MM.1S (cell line): ENCODE data around the gene S100A6.
A peak's percentile ranks its signal among the peaks of the same experiment; 100 is the strongest.

Experiments
- DNase-seq: peaks from one replicate; pipeline ENCODE4 v3.0.0-alpha.2; 2015
- H2AFZ ChIP-seq: fragments of 300-600 bp; sonication (generic); 2 replicates; pipeline ENCODE4 v1.6.0; 2016; ENCODE audit warnings: antibody characterized with exemption, low read length
- H3F3A ChIP-seq: fragments of 300-600 bp; sonication (generic); 2 replicates; pipeline ENCODE4 v1.6.1; 2016; ENCODE audit warnings: mild to moderate bottlenecking, antibody characterized with exemption, low read length, moderate library complexity, mixed read lengths; ENCODE audit not compliant: insufficient read depth
- H3K27ac ChIP-seq: fragments of 300-600 bp; sonication (generic); 2 replicates; pipeline ENCODE4 v1.5.1; 2016; ENCODE audit warnings: mild to moderate bottlenecking, low read length
- H3K27me3 ChIP-seq: fragments of 300-600 bp; sonication (generic); replicated peaks from 2 replicates; pipeline ENCODE4 v1.6.0; 2016; ENCODE audit warnings: low read length; ENCODE audit not compliant: insufficient read depth
- H3K36me3 ChIP-seq: fragments of 300-600 bp; sonication (generic); replicated peaks from 2 replicates; pipeline ENCODE4 v1.6.1; 2016; ENCODE audit warnings: mild to moderate bottlenecking, low read length, mixed read lengths; ENCODE audit not compliant: insufficient read depth
- H3K4me1 ChIP-seq: fragments of 300-600 bp; sonication (generic); 2 replicates; pipeline ENCODE4 v1.6.1; 2016; ENCODE audit warnings: low read length, mixed read lengths
- H3K4me2 ChIP-seq: fragments of 300-600 bp; sonication (generic); 2 replicates; pipeline ENCODE4 v1.6.0; 2016; ENCODE audit warnings: low read depth, low read length
- H3K4me3 ChIP-seq: fragments of 300-600 bp; sonication (generic); 2 replicates; pipeline ENCODE4 v1.5.1; 2016; ENCODE audit warnings: low read length, mixed read lengths
- H3K79me2 ChIP-seq: fragments of 300-600 bp; sonication (generic); 2 replicates; pipeline ENCODE4 v1.6.1; 2016; ENCODE audit warnings: mixed run types, low read length, mixed read lengths
- H3K9ac ChIP-seq: fragments of 300-600 bp; sonication (generic); 2 replicates; pipeline ENCODE4 v1.6.1; 2016; ENCODE audit warnings: low read length, mixed read lengths
- H3K9me2 ChIP-seq: fragments of 300-600 bp; sonication (generic); replicated peaks from 2 replicates; pipeline ENCODE4 v1.6.1; 2016; ENCODE audit warnings: mild to moderate bottlenecking, low read length, mixed read lengths; ENCODE audit not compliant: insufficient read depth
- H3K9me3 ChIP-seq: fragments of 300-600 bp; sonication (generic); replicated peaks from 2 replicates; pipeline ENCODE4 v1.6.1; 2016; ENCODE audit warnings: mild to moderate bottlenecking, low read length, mixed read lengths; ENCODE audit not compliant: insufficient read depth
- H4K20me1 ChIP-seq: fragments of 300-600 bp; sonication (generic); 2 replicates; pipeline ENCODE4 v1.6.1; 2016; ENCODE audit warnings: mild to moderate bottlenecking, low read length, moderate library complexity, mixed read lengths; ENCODE audit not compliant: insufficient read depth
- CTCF ChIP-seq: fragments of 300-600 bp; sonication (generic); IDR thresholded peaks from 2 replicates; pipeline ENCODE4 v1.5.1; 2016; ENCODE audit warnings: antibody characterized with exemption, low read length, mixed read lengths
- EZH2 ChIP-seq: fragments of 300-600 bp; sonication (generic); optimal IDR thresholded peaks from 2 replicates; pipeline ENCODE3; 2017; ENCODE audit warnings: low read depth, mild to moderate bottlenecking, antibody characterized with exemption, low read length, mixed read lengths
- EZH2phosphoT487 ChIP-seq: fragments of 300-600 bp; sonication (generic); IDR thresholded peaks from 2 replicates; pipeline ENCODE4 v1.6.1; 2018; ENCODE audit warnings: antibody characterized with exemption, low read length

The S100A6 gene

GRCh38 chr1:153540394-153541361 is 4.9 kb upstream of the S100A6 start, which contains the start of gene S100A5:
Gene S100A5, minus strand, starts transcription at chr1:153540934. Its CDS starts 743 bp downstream, at chr1:153540191.
- no peak within 1 kb of the TSS for H3K4me3 ChIP-seq
- H3K79me2 ChIP-seq, result no peaks in the 10 kb centered on the region
- TF ChIP-seq EZH2, result no peak
- no peak for TF ChIP-seq EZH2phosphoT487
- TF ChIP-seq CTCF, result no peak
- H3K9me3 ChIP-seq, result no peaks in the 10 kb centered on the region
- peaks cover 15% of the 10 kb centered on the region; the same call in 1 of the 2 replicates for H3K4me1 ChIP-seq
- H3K4me2 ChIP-seq, result no peak within 1 kb of the TSS
- no peaks in the 10 kb centered on the region for H3K36me3 ChIP-seq
- H4K20me1 ChIP-seq, result no peaks in the 10 kb centered on the region
- H3K9ac ChIP-seq, result no peak within 1 kb of the TSS
- no peak within 1 kb of the TSS for H2AFZ ChIP-seq
- H3K27me3 ChIP-seq, result no peaks in the 10 kb centered on the region
- no peaks in the 10 kb centered on the region for H3K9me2 ChIP-seq
- H3K27ac ChIP-seq, result no peak within 1 kb of the TSS
- no peaks in the 10 kb centered on the region for H3F3A ChIP-seq
- DNase-seq, result no peak

GRCh38 chr1:153539395-153540093 is 3.8 kb upstream of the S100A6 start:
- Histone ChIP-seq H3F3A (no peaks in the 10 kb centered on the region), H3K4me2 (no peak overlapping the region), H3K4me1 (peaks cover 6% of the 10 kb centered on the region; the same call in 1 of the 2 replicates)

DNA sequence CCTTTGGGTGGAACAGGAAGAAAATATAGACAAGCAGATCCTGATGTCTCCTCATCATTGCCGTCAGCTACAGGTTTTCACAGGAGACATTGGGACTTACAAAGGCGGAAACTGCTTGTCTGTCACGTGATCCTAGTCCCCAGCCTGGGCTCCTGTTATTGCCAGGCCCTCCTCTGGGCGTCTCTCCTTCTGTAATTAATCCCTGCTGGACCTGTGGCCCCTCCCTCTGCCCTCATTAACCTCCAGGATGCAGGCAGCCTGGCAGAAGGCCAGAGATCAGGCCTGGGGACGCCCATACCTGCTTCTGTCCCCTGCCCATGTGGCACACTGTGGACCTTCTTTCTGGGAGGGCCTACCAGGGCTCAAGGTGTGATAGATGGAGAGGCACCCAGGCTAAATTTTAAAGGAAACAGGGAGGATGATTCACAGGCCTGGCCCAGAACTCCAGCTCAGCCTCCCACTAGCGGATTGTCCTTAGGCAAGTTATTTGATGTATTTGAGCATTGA is 2.6 kb upstream of the S100A6 start:
- Histone ChIP-seq H3K9me3 (no peaks in the 10 kb centered on the region), H4K20me1 (no peaks in the 10 kb centered on the region), H3K9me2 (no peaks in the 10 kb centered on the region), H3K79me2 (no peaks in the 10 kb centered on the region), H3K27me3 (no peaks in the 10 kb centered on the region), H3K4me1 (peaks cover 6% of the 10 kb centered on the region; the same call in 1 of the 2 replicates), H3K4me2 (no peak overlapping the region), H3F3A (no peaks in the 10 kb centered on the region), H2AFZ (no peak overlapping the region), H3K4me3 (no peak overlapping the region), H3K27ac (no peak overlapping the region), H3K9ac (no peak overlapping the region), H3K36me3 (no peaks in the 10 kb centered on the region)
- no peak for TF ChIP-seq EZH2phosphoT487
- no peak for TF ChIP-seq EZH2
- TF ChIP-seq CTCF, result no peak
- DNase-seq, result peak; percentile 16

More at GRCh38 chr1:153539395-153540093, 3.8 kb upstream of the S100A6 start:
- no peaks in the 10 kb centered on the region for H3K9me3 ChIP-seq
- H3K27ac ChIP-seq, result no peak overlapping the region
- H4K20me1 ChIP-seq, result no peaks in the 10 kb centered on the region
- TF ChIP-seq EZH2phosphoT487 (no peak), EZH2 (no peak), CTCF (no peak)
- H2AFZ ChIP-seq, result no peak overlapping the region
- no peak overlapping the region for H3K4me3 ChIP-seq
- H3K9me2 ChIP-seq, result no peaks in the 10 kb centered on the region
- no peaks in the 10 kb centered on the region for H3K36me3 ChIP-seq
- H3K79me2 ChIP-seq, result no peaks in the 10 kb centered on the region
- H3K27me3 ChIP-seq, result no peaks in the 10 kb centered on the region
- no peak for DNase-seq
- H3K9ac ChIP-seq, result no peak overlapping the region
